Measurements from ENCODE around the gene AZU1. TPM values are rescaled to one million over a fixed set of nuclear protein-coding genes. Genes with fewer than 3 reads are reported as not detected.

The AZU1 gene
- total RNA-seq, 1 donor = not detected

- peaks cover 81% of the 10 kb centered on the region for H4K20me1 ChIP-seq (ENCODE audit: insufficient read depth, low read length)
- H3K4me1 ChIP-seq (ENCODE audit: insufficient read depth, low read length) = peaks cover 41% of the 10 kb centered on the region
- H3K36me3 ChIP-seq (ENCODE audit: insufficient read depth, low read length) = peaks cover 62% of the 10 kb centered on the region
- H3K27me3 ChIP-seq (ENCODE audit: insufficient read depth, low read length) = no peaks in the 10 kb centered on the region
- H3K27ac ChIP-seq (ENCODE audit: low read depth, low read length) = peak overlapping the region; percentile 77
- peaks cover 84% of the 10 kb centered on the region for H3K79me2 ChIP-seq (ENCODE audit: insufficient read depth, low read length)
- H2AFZ ChIP-seq (ENCODE audit: low read length) = no peak overlapping the region
- peak overlapping the region; percentile 88 for H3K4me2 ChIP-seq (ENCODE audit: insufficient read depth, low read length)
- no peaks in the 10 kb centered on the region for H3K9me3 ChIP-seq (ENCODE audit: low read depth, low read length)
- TF ChIP-seq, protein P1, sequence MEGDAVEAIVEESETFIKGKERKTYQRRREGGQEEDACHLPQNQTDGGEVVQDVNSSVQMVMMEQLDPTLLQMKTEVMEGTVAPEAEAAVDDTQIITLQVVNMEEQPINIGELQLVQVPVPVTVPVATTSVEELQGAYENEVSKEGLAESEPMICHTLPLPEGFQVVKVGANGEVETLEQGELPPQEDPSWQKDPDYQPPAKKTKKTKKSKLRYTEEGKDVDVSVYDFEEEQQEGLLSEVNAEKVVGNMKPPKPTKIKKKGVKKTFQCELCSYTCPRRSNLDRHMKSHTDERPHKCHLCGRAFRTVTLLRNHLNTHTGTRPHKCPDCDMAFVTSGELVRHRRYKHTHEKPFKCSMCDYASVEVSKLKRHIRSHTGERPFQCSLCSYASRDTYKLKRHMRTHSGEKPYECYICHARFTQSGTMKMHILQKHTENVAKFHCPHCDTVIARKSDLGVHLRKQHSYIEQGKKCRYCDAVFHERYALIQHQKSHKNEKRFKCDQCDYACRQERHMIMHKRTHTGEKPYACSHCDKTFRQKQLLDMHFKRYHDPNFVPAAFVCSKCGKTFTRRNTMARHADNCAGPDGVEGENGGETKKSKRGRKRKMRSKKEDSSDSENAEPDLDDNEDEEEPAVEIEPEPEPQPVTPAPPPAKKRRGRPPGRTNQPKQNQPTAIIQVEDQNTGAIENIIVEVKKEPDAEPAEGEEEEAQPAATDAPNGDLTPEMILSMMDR (IDR thresholded peaks at IDR 0.05; ENCODE audit: extremely low read depth, low read depth, low read length) = no peak
- peak overlapping the region; percentile 85 for H3K4me3 ChIP-seq (ENCODE audit: insufficient read depth, low read length)
- peak; percentile 98 for DNase-seq (ENCODE audit: insufficient read length, low spot score, missing footprints)
Observed at GRCh38 chr19:801030-801860, 26.4 kb upstream of the AZU1 start.

- Histone ChIP-seq H3K27me3 (ENCODE audit: insufficient read depth, low read length) (no peaks in the 10 kb centered on the region), H3K4me3 (ENCODE audit: insufficient read depth, low read length) (peak overlapping the region; percentile 85), H3K4me1 (ENCODE audit: insufficient read depth, low read length) (peaks cover 36% of the 10 kb centered on the region), H4K20me1 (ENCODE audit: insufficient read depth, low read length) (peaks cover 88% of the 10 kb centered on the region), H3K9me3 (ENCODE audit: low read depth, low read length) (no peaks in the 10 kb centered on the region), H3K4me2 (ENCODE audit: insufficient read depth, low read length) (peak overlapping the region; percentile 88), H2AFZ (ENCODE audit: low read length) (no peak overlapping the region), H3K27ac (ENCODE audit: low read depth, low read length) (peak overlapping the region; percentile 53), H3K36me3 (ENCODE audit: insufficient read depth, low read length) (peaks cover 70% of the 10 kb centered on the region), H3K79me2 (ENCODE audit: insufficient read depth, low read length) (peaks cover 92% of the 10 kb centered on the region)
- peak; percentile 99 for DNase-seq (ENCODE audit: insufficient read length, low spot score, missing footprints)
- TF ChIP-seq, protein P1 (IDR thresholded peaks at IDR 0.05; ENCODE audit: extremely low read depth, low read depth, low read length) = no peak
Observed at GRCh38 chr19:801861-802497, 25.7 kb upstream of the AZU1 start.

DNA sequence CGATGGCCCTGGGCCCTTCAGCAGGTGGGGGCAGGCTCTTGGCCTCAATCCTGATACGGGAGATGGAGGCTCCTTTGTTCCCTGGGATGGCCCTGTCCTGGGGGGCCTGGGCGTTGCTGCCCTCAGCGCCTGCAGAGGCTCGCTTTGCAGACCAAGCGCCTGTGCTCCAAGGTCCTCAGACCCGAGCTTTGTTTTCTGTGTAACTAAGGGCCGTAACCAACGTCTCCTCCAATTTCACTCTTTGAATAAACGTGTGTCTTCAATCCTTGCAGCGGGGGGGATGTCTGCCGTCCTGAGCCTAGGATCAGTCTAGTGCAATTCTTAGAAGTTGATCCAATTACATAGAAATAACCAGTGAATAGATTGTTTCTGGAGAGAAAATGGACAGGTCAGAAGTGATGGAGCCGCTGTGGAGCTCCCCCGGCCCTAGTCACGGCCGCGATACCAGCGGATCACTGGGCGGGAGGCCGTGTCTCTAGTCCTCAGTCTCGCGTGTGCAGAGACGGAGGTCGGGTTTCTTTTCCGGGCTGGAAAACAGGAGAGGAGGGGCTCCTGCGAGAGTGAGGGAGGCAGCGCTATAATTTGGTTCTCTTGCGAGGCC is 25.0 kb upstream of the AZU1 start:
- Histone ChIP-seq H3K4me3 (ENCODE audit: insufficient read depth, low read length) (peak overlapping the region; percentile 85), H3K27ac (ENCODE audit: low read depth, low read length) (peak overlapping the region; percentile 28)

More for the DNA sequence above, 25.0 kb upstream of the AZU1 start:
- no peaks in the 10 kb centered on the region for H3K9me3 ChIP-seq (ENCODE audit: low read depth, low read length)
- H3K79me2 ChIP-seq (ENCODE audit: insufficient read depth, low read length) = peaks cover 98% of the 10 kb centered on the region
- H3K4me1 ChIP-seq (ENCODE audit: insufficient read depth, low read length) = peaks cover 36% of the 10 kb centered on the region
- no peaks in the 10 kb centered on the region for H3K27me3 ChIP-seq (ENCODE audit: insufficient read depth, low read length)
- TF ChIP-seq, protein P1 (IDR thresholded peaks at IDR 0.05; ENCODE audit: extremely low read depth, low read depth, low read length) = no peak
- H4K20me1 ChIP-seq (ENCODE audit: insufficient read depth, low read length) = peaks cover 94% of the 10 kb centered on the region
- DNase-seq (ENCODE audit: insufficient read length, low spot score, missing footprints) = peak; percentile 94
- H3K36me3 ChIP-seq (ENCODE audit: insufficient read depth, low read length) = peaks cover 76% of the 10 kb centered on the region
- no peak overlapping the region for H2AFZ ChIP-seq (ENCODE audit: low read length)
- H3K4me2 ChIP-seq (ENCODE audit: insufficient read depth, low read length) = peak overlapping the region; percentile 88
